Activated naive CD4-positive, alpha-beta T cell treated with anti-CD3 and anti-CD28 coated beads for 36 hours (primary cell): ENCODE data around the gene SERPINE2. TPM values are rescaled to one million over a fixed set of nuclear protein-coding genes. Genes with fewer than 3 reads are reported as not detected.

Experiments used
- CTCF ChIA-PET: fragments of 350-600 bp; sonication (Branson Sonifier 250); formaldehyde crosslinking; loops from one replicate; lab custom pipeline; 2021; ENCODE audit warnings: antibody characterized with exemption; lab: Charles Lee
- DNase-seq: peaks from one replicate; pipeline ENCODE4 v3.0.0-alpha.2; 2020
- H3K27ac Mint-ChIP-seq: one replicate; pipeline ENCODE4 v1.8.0; 2021; ENCODE audit warnings: mild to moderate bottlenecking, mixed read lengths
- H3K27me3 Mint-ChIP-seq: one replicate; pipeline ENCODE4 v1.8.0; 2021; ENCODE audit warnings: low read depth, mixed read lengths
- H3K36me3 Mint-ChIP-seq: one replicate; pipeline ENCODE4 v1.8.0; 2021; ENCODE audit warnings: low read depth, mixed read lengths
- H3K4me1 Mint-ChIP-seq: one replicate; pipeline ENCODE4 v1.8.0; 2021; ENCODE audit warnings: low read depth, mixed read lengths
- H3K4me3 Mint-ChIP-seq: one replicate; pipeline ENCODE4 v1.8.0; 2021; ENCODE audit warnings: mild to moderate bottlenecking, moderate library complexity, mixed read lengths
- H3K9me3 Mint-ChIP-seq: one replicate; pipeline ENCODE4 v1.8.0; 2021; ENCODE audit warnings: mixed read lengths
- intact Hi-C: fragments of 100-400 bp; cut with micrococcal nuclease; formaldehyde crosslinking; loops from one replicate; pipeline ENCODE4 v1.15.1; 2023
- total RNA-seq, 2 experiments: library from RNA; stranded (reverse); gene quantifications; one replicate each; pipeline ENCODE4 v1.2.3, GENCODE V29; 2021

The SERPINE2 gene
- total RNA-seq, 2 experiments from 2014 or later: 64.6 to 69.5 TPM

DNA sequence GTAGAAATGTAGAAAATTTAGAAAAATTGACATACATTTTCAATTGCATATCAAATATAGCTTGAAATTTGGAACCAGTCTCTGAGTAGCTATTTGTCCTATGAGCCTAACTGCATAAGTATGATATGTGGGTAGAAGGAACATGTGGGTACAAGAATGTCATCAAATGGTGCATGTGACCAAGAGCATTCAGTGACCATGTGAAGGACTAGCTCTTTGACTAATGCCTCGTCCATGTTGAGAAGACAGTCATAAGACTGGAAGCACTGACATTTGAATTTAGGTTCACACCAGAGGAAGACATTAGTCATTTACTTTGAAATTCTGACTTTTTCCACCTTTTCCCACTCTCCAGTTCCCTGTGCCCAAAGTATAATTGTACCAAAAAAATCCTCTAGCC lies 69.2 kb downstream of the SERPINE2 start:
- intact Hi-C loops: loop anchor here (1.0 to 5.0 kb wide), 11 partner anchors 23 to 998 kb away; partner anchors contain the start of gene SERPINE2
- DNase-seq: no peak
- CTCF ChIA-PET: interaction anchor here (0.5 to 6.2 kb wide), 43 partner anchors 9 to 430 kb away, joined by 3 to 187 read pairs (median 4); partner anchors contain the start of genes MRPL44 and SERPINE2

DNA sequence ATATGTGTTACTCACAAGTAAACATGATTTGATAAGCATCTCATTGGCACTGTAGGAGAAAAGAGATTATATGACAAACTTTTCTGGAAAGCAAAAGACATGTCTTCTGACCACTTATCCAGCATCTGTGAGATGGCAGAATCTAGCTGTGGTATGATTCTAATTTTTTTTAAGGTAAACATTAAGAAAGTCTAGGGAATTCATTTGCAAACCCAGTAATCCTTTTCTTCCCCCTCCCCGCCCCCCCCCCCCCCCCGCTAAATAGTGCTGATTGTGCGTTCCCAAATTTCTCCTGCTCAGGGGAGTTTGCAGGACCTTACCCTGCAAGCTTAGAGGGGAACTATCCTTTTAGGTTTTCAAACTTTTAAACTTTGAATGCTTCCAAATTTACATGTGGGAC lies 69.8 kb downstream of the SERPINE2 start:
- intact Hi-C loops: loop anchor here (5.0 kb wide), 1 partner anchor 997 kb away; no protein-coding TSS in a partner anchor
- peaks cover 8% of the 10 kb centered on the region for H3K36me3 Mint-ChIP-seq
- CTCF ChIA-PET: interaction anchor here (0.5 to 6.2 kb wide), 27 partner anchors 8 to 403 kb away, joined by 3 to 187 read pairs (median 4); partner anchors contain the start of gene SERPINE2

More for the DNA sequence above, 69.2 kb downstream of the SERPINE2 start:
- H3K9me3 Mint-ChIP-seq: no peaks in the 10 kb centered on the region
- no peak overlapping the region for H3K4me3 Mint-ChIP-seq
- H3K27ac Mint-ChIP-seq: no peak overlapping the region
- peaks cover 11% of the 10 kb centered on the region for H3K4me1 Mint-ChIP-seq
- H3K27me3 Mint-ChIP-seq: no peaks in the 10 kb centered on the region
- peaks cover 8% of the 10 kb centered on the region for H3K36me3 Mint-ChIP-seq

GRCh38 chr2:223967981-223968380 lies 71.1 kb downstream of the SERPINE2 start:
- Mint-ChIP-seq H3K9me3 (no peaks in the 10 kb centered on the region), H3K27me3 (no peaks in the 10 kb centered on the region), H3K4me3 (no peak overlapping the region), H3K4me1 (peaks cover 19% of the 10 kb centered on the region), H3K36me3 (peaks cover 12% of the 10 kb centered on the region), H3K27ac (no peak overlapping the region)
- intact Hi-C loops: loop anchor here (5.0 kb wide), 1 partner anchor 996 kb away; no protein-coding TSS in a partner anchor
- DNase-seq: no peak
- CTCF ChIA-PET: interaction anchor here (0.6 to 6.2 kb wide), 5 partner anchors 20 to 317 kb away, joined by 3 to 187 read pairs (median 19); no protein-coding TSS in a partner anchor

More for the DNA sequence above, 69.8 kb downstream of the SERPINE2 start:
- Mint-ChIP-seq H3K27me3 (no peaks in the 10 kb centered on the region), H3K4me1 (peaks cover 14% of the 10 kb centered on the region), H3K9me3 (no peaks in the 10 kb centered on the region), H3K4me3 (no peak overlapping the region), H3K27ac (no peak overlapping the region)
- DNase-seq: no peak

DNA sequence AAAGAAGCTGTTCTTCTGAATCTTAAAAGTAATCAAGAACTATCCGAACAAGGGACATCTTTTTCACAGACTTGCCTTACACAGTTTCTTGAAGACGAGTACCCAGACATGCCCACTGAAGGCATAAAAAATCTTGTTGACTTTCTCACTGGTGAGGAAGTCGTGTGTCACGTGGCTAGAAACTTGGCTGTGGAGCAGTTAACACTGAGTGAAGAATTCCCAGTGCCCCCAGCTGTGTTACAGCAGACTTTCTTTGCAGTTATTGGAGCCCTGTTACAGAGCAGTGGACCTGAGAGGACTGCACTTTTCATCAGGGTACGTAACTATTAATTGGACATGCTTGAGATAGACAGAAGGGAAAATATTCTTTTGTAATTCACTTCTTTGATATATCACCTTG lies 79.4 kb downstream of the SERPINE2 start:
- DNase-seq: no peak
- CTCF ChIA-PET: interaction anchor here (4.3 kb wide), 1 partner anchor 11 kb away, joined by 35 read pairs; no protein-coding TSS in a partner anchor
- Mint-ChIP-seq H3K4me3 (peak overlapping the region; percentile 13), H3K9me3 (no peaks in the 10 kb centered on the region), H3K27me3 (no peaks in the 10 kb centered on the region), H3K27ac (peak overlapping the region; percentile 7), H3K36me3 (peaks cover 18% of the 10 kb centered on the region), H3K4me1 (peaks cover 73% of the 10 kb centered on the region)
- intact Hi-C loops: loop anchor here (5.0 to 10.0 kb wide), 6 partner anchors 177 to 1095 kb away; partner anchors contain the start of gene ACSL3

DNA sequence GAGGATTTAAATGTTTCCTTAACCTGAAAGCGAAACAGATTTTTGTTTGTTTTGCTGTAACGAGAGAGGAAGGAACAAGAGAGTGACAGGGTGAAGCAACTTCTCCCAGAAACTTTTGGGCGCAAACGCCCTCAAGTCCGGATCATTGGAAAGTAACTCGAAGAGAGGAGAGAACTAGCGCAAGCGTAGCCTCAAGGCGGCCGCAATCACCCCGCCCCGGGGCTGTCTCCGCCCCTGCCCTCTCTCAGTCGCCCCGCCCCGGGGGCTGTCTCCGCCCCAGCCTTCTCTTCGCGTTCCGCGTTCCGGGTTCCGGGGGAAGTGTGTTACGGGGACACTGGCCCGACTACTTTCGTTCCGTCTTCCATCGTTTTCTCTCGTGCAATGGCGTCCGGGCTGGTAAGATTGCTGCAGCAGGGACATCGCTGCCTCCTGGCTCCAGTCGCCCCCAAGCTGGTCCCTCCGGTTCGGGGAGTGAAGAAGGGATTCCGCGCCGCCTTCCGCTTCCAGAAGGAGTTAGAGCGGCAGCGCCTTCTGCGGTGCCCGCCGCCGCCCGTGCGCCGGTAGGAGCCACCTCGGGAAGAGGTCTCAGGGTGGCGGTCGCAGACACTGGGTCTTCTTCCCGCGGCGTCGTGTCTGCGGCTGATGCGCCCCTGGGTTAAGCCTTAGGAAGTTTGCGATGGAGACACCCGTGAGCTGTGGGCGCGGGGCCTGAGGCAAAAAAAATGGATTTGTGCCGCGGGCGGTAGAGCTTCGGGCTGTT lies 81.8 kb downstream of the SERPINE2 start, which contains the start of gene MRPL44:
TSS of gene MRPL44 (plus strand) at position 372 of the 760 bp plus-strand sequence. CDS start at position 382, 10 bp downstream.
- peak; percentile 97 for DNase-seq
- Mint-ChIP-seq H3K36me3 (peaks cover 15% of the 10 kb centered on the region), H3K4me1 (peaks cover 80% of the 10 kb centered on the region), H3K27ac (peak within 1 kb of the TSS; percentile 88), H3K9me3 (no peaks in the 10 kb centered on the region), H3K27me3 (no peaks in the 10 kb centered on the region), H3K4me3 (peak within 1 kb of the TSS; percentile 91)
- intact Hi-C loops: loop anchor here (1.0 to 10.0 kb wide), 13 partner anchors 12 to 1092 kb away; partner anchors contain the start of genes ACSL3, AP1S3, CUL3 and SERPINE2
- CTCF ChIA-PET: interaction anchor here (0.7 to 2.3 kb wide), 6 partner anchors 10 to 1160 kb away, joined by 3 to 8 read pairs (median 5); no protein-coding TSS in a partner anchor

- peak overlapping the region; percentile 19 for H3K4me3 Mint-ChIP-seq
- no peaks in the 10 kb centered on the region for H3K27me3 Mint-ChIP-seq
- H3K36me3 Mint-ChIP-seq: peaks cover 15% of the 10 kb centered on the region
- H3K27ac Mint-ChIP-seq: peak overlapping the region; percentile 50
- intact Hi-C loops: loop anchor here (2.0 to 10.0 kb wide), 7 partner anchors 174 to 1091 kb away; partner anchors contain the start of genes ACSL3 and CUL3
- peaks cover 74% of the 10 kb centered on the region for H3K4me1 Mint-ChIP-seq
- CTCF ChIA-PET: interaction anchor here (2.3 kb wide), 1 partner anchor 38 kb away, joined by 8 read pairs; no protein-coding TSS in a partner anchor
- DNase-seq: peak; percentile 28
- no peaks in the 10 kb centered on the region for H3K9me3 Mint-ChIP-seq
Observed at GRCh38 chr2:223956300-223956699, 82.8 kb downstream of the SERPINE2 start.

- intact Hi-C loops: loop anchor here (5.0 to 10.0 kb wide), 3 partner anchors 820 to 1297 kb away; partner anchors contain the start of genes ACSL3 and FARSB
- Mint-ChIP-seq H3K9me3 (no peaks in the 10 kb centered on the region), H3K27ac (no peak overlapping the region), H3K27me3 (no peaks in the 10 kb centered on the region), H3K4me1 (peaks cover 72% of the 10 kb centered on the region), H3K36me3 (no peaks in the 10 kb centered on the region), H3K4me3 (no peak overlapping the region)
- CTCF ChIA-PET: interaction anchor here (0.7 to 1.3 kb wide), 3 partner anchors 12 to 16 kb away, joined by 3 to 7 read pairs (median 5); no protein-coding TSS in a partner anchor
- no peak for DNase-seq
Observed at GRCh38 chr2:223954401-223954800, 84.7 kb downstream of the SERPINE2 start.

DNA sequence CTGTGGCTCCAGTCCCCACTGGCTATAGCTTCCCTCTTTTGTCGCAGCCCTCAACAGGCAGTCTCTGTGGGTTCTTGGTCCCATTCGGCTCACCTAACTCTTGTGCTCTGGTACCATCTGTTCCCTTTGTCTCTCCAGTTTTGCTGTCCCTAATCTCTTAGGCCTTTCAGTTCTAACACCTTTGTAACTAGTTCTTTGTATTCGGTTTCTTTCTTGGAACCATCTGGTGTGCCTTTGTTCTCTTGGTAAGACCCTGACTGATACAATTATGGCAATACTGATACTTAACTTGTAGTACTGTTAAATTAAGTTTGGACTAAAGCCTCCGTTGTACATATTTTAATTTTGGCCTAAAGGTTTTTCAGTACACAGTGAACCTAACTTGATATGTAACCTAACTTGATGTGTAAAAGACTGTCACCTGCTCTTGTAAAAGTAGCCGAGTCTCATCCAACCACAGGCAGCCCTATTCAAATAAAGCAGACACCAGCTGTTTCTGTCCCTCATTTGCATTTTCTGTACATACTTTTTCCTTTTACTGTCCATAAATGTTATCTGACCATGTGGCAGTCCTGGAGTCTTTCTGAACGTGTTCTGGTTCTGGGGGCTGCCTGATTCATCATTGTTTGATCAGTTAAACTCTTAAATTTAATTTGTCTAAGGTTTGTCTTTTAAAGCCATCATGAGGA lies 86.7 kb downstream of the SERPINE2 start:
- H3K9me3 Mint-ChIP-seq: no peaks in the 10 kb centered on the region
- no peak overlapping the region for H3K4me3 Mint-ChIP-seq
- H3K27me3 Mint-ChIP-seq: no peaks in the 10 kb centered on the region
- intact Hi-C loops: loop anchor here (5.0 to 10.0 kb wide), 3 partner anchors 822 to 1295 kb away; partner anchors contain the start of genes ACSL3 and FARSB
- H3K4me1 Mint-ChIP-seq: peaks cover 76% of the 10 kb centered on the region
- no peak for DNase-seq
- peak overlapping the region; percentile 7 for H3K27ac Mint-ChIP-seq
- H3K36me3 Mint-ChIP-seq: no peaks in the 10 kb centered on the region
- CTCF ChIA-PET: no interaction called here

- intact Hi-C loops: loop anchor here (5.0 to 10.0 kb wide), 3 partner anchors 824 to 1293 kb away; partner anchors contain the start of genes ACSL3 and FARSB
- H3K4me3 Mint-ChIP-seq: no peak overlapping the region
- no peaks in the 10 kb centered on the region for H3K36me3 Mint-ChIP-seq
- peak overlapping the region; percentile 85 for H3K27ac Mint-ChIP-seq
- no peaks in the 10 kb centered on the region for H3K9me3 Mint-ChIP-seq
- H3K27me3 Mint-ChIP-seq: no peaks in the 10 kb centered on the region
- CTCF ChIA-PET: interaction anchor here (0.5 to 1.4 kb wide), 5 partner anchors 14 to 464 kb away, joined by 3 to 4 read pairs (median 3); no protein-coding TSS in a partner anchor
- H3K4me1 Mint-ChIP-seq: peaks cover 75% of the 10 kb centered on the region
- no peak for DNase-seq
Observed at GRCh38 chr2:223950448-223951347, 88.4 kb downstream of the SERPINE2 start.

- CTCF ChIA-PET: interaction anchor here (1.3 to 1.4 kb wide), 2 partner anchors 15 to 76 kb away, joined by 3 read pairs; no protein-coding TSS in a partner anchor
- Mint-ChIP-seq H3K4me1 (peaks cover 64% of the 10 kb centered on the region), H3K9me3 (no peaks in the 10 kb centered on the region), H3K27me3 (no peaks in the 10 kb centered on the region), H3K27ac (peak overlapping the region; percentile 85), H3K4me3 (peak overlapping the region; percentile 28), H3K36me3 (peaks cover 4% of the 10 kb centered on the region)
- DNase-seq: peak; percentile 44
- intact Hi-C loops: loop anchor here (10.0 kb wide), 1 partner anchor 1525 kb away; the partner anchor contains the start of gene SGPP2
Observed at GRCh38 chr2:223949241-223949840, 89.7 kb downstream of the SERPINE2 start.
